Right lobe of liver (tissue), 6 donors: ENCODE data around the gene RBFOX2. TPM values are rescaled to one million over a fixed set of nuclear protein-coding genes. Genes with fewer than 3 reads are reported as not detected.

Experiments
- ATAC-seq, 4 donors: fragments of 200-7000 bp; cut with Tn5 transposase; one replicate each; pipeline ENCODE4 v1.9.1; 2020; ENCODE audit warnings: mild to moderate bottlenecking in 4 of 4, moderate library complexity in 4 of 4
- DNase-seq, 3 donors: peaks; one replicate each; pipeline ENCODE4 v3.0.0-alpha.2; 2020
- H3K27ac ChIP-seq, 3 donors: fragments of 200-600 bp; one replicate each; pipeline ENCODE4 v1.8.0; 2022
- H3K27me3 ChIP-seq, 2 donors: fragments of 200-600 bp; one replicate each; pipeline ENCODE4 v1.8.0; 2022
- H3K36me3 ChIP-seq, 4 donors: fragments of 200-600 bp; sonication (generic) in 1 of 4; one replicate each; pipeline versions ENCODE4 v1.5.1 to v1.8.0; 2017 to 2022; ENCODE audit warnings: control low read depth in 1 of 4
- H3K4me1 ChIP-seq, 4 donors: fragments of 200-600 bp; sonication (generic) in 1 of 4; one replicate each; pipeline versions ENCODE4 v1.5.1 to v1.8.0; 2017 to 2022; ENCODE audit warnings: control low read depth in 1 of 4
- H3K4me3 ChIP-seq, 3 donors: fragments of 200-600 bp; one replicate each; pipeline ENCODE4 v1.8.0; 2022
- H3K9me3 ChIP-seq, 4 donors: fragments of 200-600 bp; sonication (generic) in 1 of 4; one replicate each; pipeline versions ENCODE4 v1.5.1 to v1.8.0; 2017 to 2022; ENCODE audit warnings: control low read depth in 1 of 4
- CTCF ChIP-seq, 4 donors: fragments of 200-600 bp in 3 of 4; fragments of 450-650 bp in 1 of 4; IDR thresholded peaks; one replicate each; pipeline versions ENCODE4 v1.5.1 to v1.8.0; 2016 to 2022; ENCODE audit warnings: antibody characterized with exemption in 4 of 4, mild to moderate bottlenecking in 2 of 4
- POLR2A ChIP-seq: fragments of 450-650 bp; IDR thresholded peaks from one replicate; pipeline ENCODE4 v1.6.1; 2017; ENCODE audit warnings: antibody characterized with exemption, mild to moderate bottlenecking
- WGBS: methylation state at CpG from one replicate; pipeline ENCODE4 v1.1.6; 2018; ENCODE audit warnings: low coverage, low lambda C conversion rate; ENCODE audit not compliant: insufficient coverage; ENCODE audit errors: missing lambda C conversion rate; 5-methylcytosine and 5-hydroxymethylcytosine counted together
- intact Hi-C, 2 donors: fragments of 100-400 bp; cut with DNase I; formaldehyde crosslinking; loops; one replicate each; pipeline versions ENCODE4 v1.11.2 to v1.14.1; 2022
- total RNA-seq, 6 experiments: library from RNA; depleted of rRNA in 2 of 6; stranded (reverse); fragments of >200 nt in 2 of 6; fragmentation: NEBNext Ultra II Directional in 3 of 6; extraction: Animal tissue kit (Norgen Biotek cat#: 25700) in 3 of 6; gene quantifications; one replicate each; pipeline versions ENCODE4 v1.1.0 to v1.2.4, GENCODE V29; 2016 to 2023
- donor health status: DM: no; HTN: yes; CAD: no.
- donor health status: DM: no; HTN: no; CAD: no.
- donor health status: DM: no; HTN: no; CAD: no.
- donor health status: DM: no; HTN: yes; CAD: no.
- donor health status: DM: no; HTN: yes; CAD: no.

The RBFOX2 gene
- total RNA-seq, 6 experiments from 2014 or later = 23.9 to 36.5 (median 29.5) TPM

DNA sequence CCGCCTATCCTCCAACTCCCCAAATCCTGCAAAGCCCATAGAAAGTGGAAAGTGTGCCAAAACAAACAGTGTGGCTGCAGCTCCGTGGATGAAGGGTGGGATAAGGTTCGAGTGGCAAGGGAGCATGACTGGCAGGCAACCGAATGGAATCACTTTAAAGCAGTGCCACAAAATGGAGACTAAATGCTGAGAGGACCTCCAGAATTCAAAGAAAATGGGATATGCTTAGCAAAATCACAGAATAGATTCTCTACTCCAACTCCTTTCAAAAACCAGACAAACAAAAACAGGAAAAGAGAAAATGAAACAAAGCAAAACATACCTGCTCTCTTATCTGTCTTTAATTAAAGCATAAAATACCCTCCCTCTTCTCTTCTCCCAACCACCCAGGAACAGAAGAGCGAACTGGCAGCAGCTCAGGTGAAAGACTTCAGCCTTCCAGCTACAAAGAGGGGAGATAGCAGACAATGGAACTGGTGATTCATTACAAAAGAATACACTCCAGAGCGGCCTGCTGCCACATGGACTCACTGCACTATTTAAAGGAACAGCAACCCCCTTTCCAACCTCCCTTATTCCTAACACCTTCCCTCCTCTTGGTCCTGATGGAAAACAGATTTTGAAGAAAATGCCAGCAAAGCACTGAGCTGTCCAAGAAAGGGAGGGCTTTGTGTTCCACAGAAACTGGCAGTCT, 192.5 kb downstream of the RBFOX2 start:
- Histone ChIP-seq H3K27me3 (no peaks in the 10 kb centered on the region), H3K36me3 (no peaks in the 10 kb centered on the region), H3K4me3 (peak overlapping the region; percentile 20 to 50 (median 37)), H3K4me1 (peaks cover 0 to 25% (median 7%) of the 10 kb centered on the region in 4 donors), H3K9me3 (no peaks in the 10 kb centered on the region), H3K27ac (peak overlapping the region; percentile 40 to 61 (median 43))
- WGBS = 14% methylated on average over 6 of the region's 6 CpGs
- intact Hi-C loops = no loop called here
- peak; percentile 15 for TF ChIP-seq POLR2A
- no peak for TF ChIP-seq CTCF (IDR thresholded peaks at IDR 0.05)
- peak; percentile 78 to 86 (median 83) for ATAC-seq
- peak in 2 of 3 donors; percentile 28 to 60 for DNase-seq

DNA sequence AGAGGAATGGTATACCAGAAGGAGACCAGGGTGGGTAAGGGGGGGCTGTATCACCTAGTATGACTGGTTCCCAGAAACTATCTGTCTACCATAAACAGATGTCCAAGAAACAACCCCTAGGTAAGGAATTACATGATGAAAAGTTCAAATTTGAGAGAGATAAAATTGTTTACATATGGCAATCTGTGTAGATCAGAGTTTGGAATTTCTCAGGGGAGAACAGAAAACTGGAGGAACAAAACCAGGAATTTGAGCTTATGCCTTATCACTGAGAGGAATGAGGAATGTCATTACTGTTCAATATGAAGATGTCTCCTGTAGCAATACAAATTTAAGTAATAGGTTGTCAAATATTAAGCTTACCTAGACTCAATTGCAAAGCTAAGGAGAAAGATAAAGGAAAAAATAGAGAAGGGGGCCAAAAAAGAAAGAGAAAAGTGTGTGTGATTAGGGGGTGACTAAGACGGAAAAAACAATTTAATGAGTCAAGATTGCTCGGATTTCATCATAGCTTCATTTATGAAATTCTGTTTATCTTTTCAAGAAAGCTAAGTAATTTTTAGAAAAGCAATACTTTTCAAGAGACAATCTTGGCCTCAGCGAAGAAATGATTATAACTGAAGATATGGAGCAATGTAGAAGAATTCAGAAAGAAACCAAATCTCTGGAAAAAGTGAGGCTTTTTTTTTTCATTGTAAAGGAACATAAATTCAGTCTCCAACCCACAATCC, 193.2 kb downstream of the RBFOX2 start:
- intact Hi-C loops = no loop called here
- no peaks in the 10 kb centered on the region for H3K9me3 ChIP-seq
- ATAC-seq (no peak), DNase-seq (no peak)
- peak overlapping the region; percentile 40 to 61 (median 43) for H3K27ac ChIP-seq
- H3K27me3 ChIP-seq = no peaks in the 10 kb centered on the region
- H3K36me3 ChIP-seq = no peaks in the 10 kb centered on the region
- TF ChIP-seq CTCF (IDR thresholded peaks at IDR 0.05) (no peak), POLR2A (no peak)
- peak overlapping the region in 2 of 3 donors; percentile 37 to 50 for H3K4me3 ChIP-seq
- H3K4me1 ChIP-seq = peaks cover 0 to 25% (median 7%) of the 10 kb centered on the region in 4 donors
- WGBS = 9% methylated on average over 3 of the region's 3 CpGs

- H3K9me3 ChIP-seq = no peaks in the 10 kb centered on the region
- 43% methylated on average over 3 of the region's 3 CpGs for WGBS
- H3K4me1 ChIP-seq = peaks cover 0 to 25% (median 7%) of the 10 kb centered on the region in 4 donors
- no peak overlapping the region for H3K4me3 ChIP-seq
- intact Hi-C loops = no loop called here
- ATAC-seq (no peak), DNase-seq (no peak)
- no peaks in the 10 kb centered on the region for H3K36me3 ChIP-seq
- H3K27me3 ChIP-seq = no peaks in the 10 kb centered on the region
- TF ChIP-seq POLR2A (no peak), CTCF (IDR thresholded peaks at IDR 0.05) (no peak)
- H3K27ac ChIP-seq = no peak overlapping the region
These were observed 194.6 kb downstream of the RBFOX2 start for GRCh38 chr22:35834061-35834460.

- H3K4me1 ChIP-seq = peaks cover 0 to 20% (median 7%) of the 10 kb centered on the region in 4 donors
- 73% methylated on average over 2 of the region's 2 CpGs for WGBS
- H3K9me3 ChIP-seq = no peaks in the 10 kb centered on the region
- intact Hi-C loops = no loop called here
- ATAC-seq = no peak
- H3K36me3 ChIP-seq = no peaks in the 10 kb centered on the region
- H3K27me3 ChIP-seq = no peaks in the 10 kb centered on the region
- no peak for DNase-seq
- H3K27ac ChIP-seq = no peak overlapping the region
- TF ChIP-seq CTCF (IDR thresholded peaks at IDR 0.05) (no peak), POLR2A (no peak)
- no peak overlapping the region for H3K4me3 ChIP-seq
These were observed 198.3 kb downstream of the RBFOX2 start for GRCh38 chr22:35830305-35830704.
